Esophagus squamous epithelium (tissue), 5 donors: ENCODE results near the gene DOK1. TPM values are rescaled to one million over a fixed set of nuclear protein-coding genes. Genes with fewer than 3 reads are reported as not detected.

Experiments used
- DNase-seq: peaks from one replicate; lab custom pipeline; 2025; lab: John Stamatoyannopoulos, UW
- H3K27ac ChIP-seq, 4 donors: fragments of 200-600 bp; sonication (generic); one replicate each; pipeline ENCODE4 v1.5.1; 2016 to 2019; ENCODE audit warnings: mild to moderate bottlenecking in 1 of 4
- H3K27me3 ChIP-seq, 4 donors: fragments of 200-600 bp; sonication (generic); 1 replicate in 3 of 4; 2 replicates in 1 of 4; pipeline versions ENCODE4 v1.5.1 to v1.6.0; 2017 to 2021; ENCODE audit warnings: antibody characterized with exemption in 1 of 4
- H3K36me3 ChIP-seq, 3 donors: fragments of 200-600 bp; sonication (generic); one replicate each; pipeline ENCODE4 v1.5.1; 2016 to 2019
- H3K4me1 ChIP-seq, 3 donors: fragments of 200-600 bp; sonication (generic); one replicate each; pipeline ENCODE4 v1.5.1; 2017 to 2019
- H3K4me3 ChIP-seq, 4 donors: fragments of 200-600 bp; sonication (generic); 1 replicate in 3 of 4; 2 replicates in 1 of 4; pipeline ENCODE4 v1.5.1; 2016 to 2019; ENCODE audit warnings: mild to moderate bottlenecking in 2 of 4, moderate library complexity in 1 of 4
- H3K9me3 ChIP-seq, 3 donors: fragments of 200-600 bp; sonication (generic); one replicate each; pipeline ENCODE4 v1.5.1; 2016 to 2019
- CTCF ChIP-seq, 6 experiments: fragments of 450-650 bp in 4 of 6; fragments of 200-600 bp in 2 of 6; sonication (generic) in 2 of 6; IDR thresholded peaks; one replicate each; pipeline ENCODE4 v1.5.1; 2016 to 2019; ENCODE audit warnings: antibody characterized with exemption in 6 of 6, mild to moderate bottlenecking in 4 of 6, moderate library complexity in 4 of 6
- POLR2A ChIP-seq, 4 donors: fragments of 450-650 bp; IDR thresholded peaks; one replicate each; pipeline ENCODE4 v1.6.1; 2017; ENCODE audit warnings: antibody characterized with exemption in 4 of 4, mild to moderate bottlenecking in 4 of 4, moderate library complexity in 3 of 4
- WGBS, 2 donors: methylation state at CpG; one replicate each; pipeline ENCODE4 v1.1.5; 2018; 5-methylcytosine and 5-hydroxymethylcytosine counted together
- intact Hi-C: fragments of 100-400 bp; cut with DNase I; formaldehyde crosslinking; loops from one replicate; pipeline ENCODE4 v1.15.0; 2022
- total RNA-seq, 4 donors: library from RNA; depleted of rRNA; stranded (reverse); fragments of >200 nt; gene quantifications; one replicate each; pipeline ENCODE4 v1.1.0, GENCODE V29; 2016
- donor health status: DM: yes; HTN: yes; CAD: no.

Gene DOK1
- total RNA-seq, 4 donors from 2014 or later: 0.88 to 6.7 (median 3.0) TPM; not detected in 1

- TF ChIP-seq POLR2A (IDR thresholded peaks at IDR 0.05): no peak
- no peak for TF ChIP-seq CTCF (IDR thresholded peaks at IDR 0.05)
- WGBS, 2 donors: 83% methylated on average over 3 of the region's 3 CpGs
- intact Hi-C loops: no loop called here
Observed at GRCh38 chr2:74522516-74522915, 32.0 kb upstream of the DOK1 start.

DNA sequence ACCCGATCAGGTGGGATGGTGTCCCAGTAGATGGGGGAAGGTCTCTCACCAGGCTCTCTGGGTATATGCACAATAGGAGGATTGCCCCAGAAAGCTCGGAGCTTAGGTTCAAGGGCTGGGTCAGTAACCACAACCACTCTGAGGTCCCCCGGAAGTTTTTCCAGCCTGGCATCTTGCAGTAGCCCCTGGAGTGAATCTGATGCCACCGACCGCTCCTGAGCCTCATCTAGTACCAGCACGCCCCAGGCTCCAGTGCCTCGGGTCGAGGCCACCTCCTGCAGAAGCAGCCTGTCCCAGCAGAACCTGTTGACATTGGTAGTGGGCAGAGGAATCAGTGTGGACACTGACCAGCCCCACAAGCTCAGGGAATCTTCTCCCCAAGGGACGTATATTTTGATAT lies 30.5 kb upstream of the DOK1 start:
- Histone ChIP-seq H3K4me1 (peaks cover 10 to 36% (median 13%) of the 10 kb centered on the region in 3 donors), H3K36me3 (peaks cover 7 to 29% (median 11%) of the 10 kb centered on the region in 3 donors), H3K4me3 (no peak overlapping the region), H3K9me3 (no peaks in the 10 kb centered on the region), H3K27me3 (peaks cover 0 to 22% (median 0%) of the 10 kb centered on the region in 4 donors), H3K27ac (no peak overlapping the region)
- no peak for DNase-seq
- 70 to 94% methylated on average over 4 to 9 of the region's 9 CpGs for WGBS, 2 donors
- intact Hi-C loops: no loop called here
- TF ChIP-seq POLR2A (IDR thresholded peaks at IDR 0.05) (no peak), CTCF (IDR thresholded peaks at IDR 0.05) (no peak)

More at GRCh38 chr2:74522516-74522915, 32.0 kb upstream of the DOK1 start:
- Histone ChIP-seq H3K27me3 (peaks cover 0 to 37% (median 0%) of the 10 kb centered on the region in 4 donors), H3K36me3 (peaks cover 7 to 22% (median 11%) of the 10 kb centered on the region in 3 donors), H3K4me3 (no peak overlapping the region), H3K27ac (no peak overlapping the region), H3K4me1 (peaks cover 0 to 22% (median 0%) of the 10 kb centered on the region in 3 donors), H3K9me3 (no peaks in the 10 kb centered on the region)
- DNase-seq: no peak

DNA sequence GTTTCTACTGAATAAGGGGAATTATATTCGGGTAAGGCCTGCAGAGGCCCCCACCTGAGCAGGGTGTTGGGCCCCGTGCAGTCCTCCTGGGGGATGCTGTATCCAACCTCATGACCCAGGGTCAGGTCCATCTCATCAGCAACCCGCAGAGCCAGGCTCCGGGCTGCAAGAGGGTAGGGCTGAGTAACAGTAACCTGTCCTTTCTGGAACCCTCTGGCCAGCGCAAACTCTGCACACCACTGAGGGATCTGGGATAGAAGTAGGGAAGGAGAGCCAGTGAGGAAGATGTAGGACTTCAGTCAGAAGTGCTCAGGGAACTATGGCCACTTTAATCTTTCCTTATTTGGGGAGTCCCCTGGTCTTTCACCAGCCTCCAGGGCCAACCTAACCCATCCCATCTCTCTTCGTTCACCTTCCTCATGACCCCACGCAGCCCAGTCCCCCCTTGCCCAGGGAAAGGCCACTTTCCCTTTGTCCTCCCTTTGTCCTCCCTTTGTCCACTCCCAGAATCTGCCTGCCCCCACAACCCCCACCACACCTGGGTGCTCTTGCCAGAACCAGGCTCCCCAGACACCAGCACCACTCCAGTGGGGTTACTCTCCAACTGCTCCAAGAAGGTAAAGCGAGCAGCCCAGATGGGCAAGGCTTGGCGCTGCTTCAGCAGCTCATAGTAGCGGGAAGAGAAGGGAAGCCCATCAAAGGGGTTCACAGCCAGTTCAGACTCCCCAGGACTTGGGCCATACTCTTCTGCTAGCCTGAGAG lies 29.4 kb upstream of the DOK1 start:
- peaks cover 0 to 11% (median 0%) of the 10 kb centered on the region in 4 donors for H3K27me3 ChIP-seq
- intact Hi-C loops: loop anchor here (5.0 kb wide), 1 partner anchor 43 kb away; the partner anchor contains the start of genes CCDC142 and TTC31
- no peak for DNase-seq
- H3K4me1 ChIP-seq: peaks cover 10 to 38% (median 14%) of the 10 kb centered on the region in 3 donors
- TF ChIP-seq CTCF (IDR thresholded peaks at IDR 0.05): no peak
- TF ChIP-seq POLR2A (IDR thresholded peaks at IDR 0.05): no peak
- H3K4me3 ChIP-seq: peak overlapping the region in 1 of 4 donors; percentile 28
- no peaks in the 10 kb centered on the region for H3K9me3 ChIP-seq
- H3K27ac ChIP-seq: peak overlapping the region; percentile 16 to 83 (median 67)
- WGBS, 2 donors: 85 to 89% methylated on average over 8 of the region's 10 CpGs
- H3K36me3 ChIP-seq: peaks cover 7 to 29% (median 11%) of the 10 kb centered on the region in 3 donors

DNA sequence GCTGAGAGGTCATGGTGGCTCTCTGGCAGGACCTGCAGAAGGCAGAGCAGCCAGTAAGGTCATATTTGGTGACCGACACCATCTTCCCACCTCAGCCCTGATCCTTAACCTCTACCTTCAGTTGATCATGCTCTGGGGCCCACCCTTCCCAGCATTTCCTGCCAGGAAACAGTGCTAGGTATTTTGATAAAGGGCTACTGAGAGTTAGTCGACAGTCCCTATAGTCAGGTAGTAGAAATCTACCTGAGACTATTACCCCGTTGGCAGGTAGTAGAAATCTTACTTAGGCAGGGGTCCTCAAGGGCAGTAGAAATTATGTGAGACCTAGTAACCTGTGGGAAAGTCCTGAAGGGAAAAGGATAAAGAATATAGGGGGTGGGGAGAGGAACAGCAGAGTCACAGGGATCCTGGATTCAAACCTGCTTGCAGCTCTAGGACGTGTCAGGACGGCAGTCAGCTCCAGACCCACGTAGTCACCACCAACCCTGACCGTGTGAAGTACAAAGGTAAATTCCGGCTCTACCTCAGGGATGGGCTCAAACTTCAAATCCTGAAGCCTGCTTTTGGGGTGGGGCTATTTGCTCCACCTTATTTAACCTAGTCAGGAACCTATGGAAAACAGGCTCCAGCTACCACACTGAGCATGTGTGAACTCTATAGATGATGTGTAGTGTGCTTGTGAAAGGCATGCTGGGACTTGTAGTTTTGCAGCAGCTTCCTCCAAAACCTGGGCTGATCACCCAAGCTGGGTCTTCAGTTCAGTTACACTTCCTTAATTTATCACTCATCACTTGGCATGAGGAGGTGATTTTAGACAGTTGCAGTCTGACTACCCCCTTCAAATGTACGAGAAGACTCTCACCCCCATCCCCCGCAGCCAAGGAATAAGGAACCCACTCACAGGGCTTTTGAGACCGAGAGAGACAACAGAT lies 28.5 kb upstream of the DOK1 start, which contains the start of gene DQX1:
Gene DQX1 (minus strand): TSS at position 515 of the 932 bp plus-strand sequence. CDS start 502 bp downstream, at position 13.
- Histone ChIP-seq H3K27ac (peak within 1 kb of the TSS; percentile 16 to 83 (median 67)), H3K4me1 (peaks cover 14 to 47% (median 22%) of the 10 kb centered on the region in 3 donors), H3K4me3 (peak within 1 kb of the TSS in 1 of 4 donors; percentile 28), H3K36me3 (peaks cover 7 to 29% (median 11%) of the 10 kb centered on the region in 3 donors), H3K27me3 (peaks cover 0 to 4% (median 0%) of the 10 kb centered on the region in 4 donors), H3K9me3 (no peaks in the 10 kb centered on the region)
- WGBS, 2 donors: 63 to 66% methylated on average over 11 of the region's 11 CpGs
- intact Hi-C loops: loop anchor here (5.0 kb wide), 1 partner anchor 44 kb away; the partner anchor contains the start of genes CCDC142 and TTC31
- no peak for DNase-seq
- TF ChIP-seq POLR2A (IDR thresholded peaks at IDR 0.05) (no peak), CTCF (IDR thresholded peaks at IDR 0.05) (no peak)
